Measurements from ENCODE around the gene SH3BP2.

The SH3BP2 gene

GRCh38 chr4:2795893-2796848 is 3.3 kb downstream of the SH3BP2 start:
- ChIA-PET POLR2A (no interaction called here), CTCF (interaction anchor here (2.9 kb wide), 1 partner anchor 33 kb away, joined by 9 read pairs; no protein-coding TSS in a partner anchor)
- DNase-seq (ENCODE audit: low read depth, low spot score): no peak
- no peak overlapping the region for H3K4me3 ChIP-seq (ENCODE audit: low read depth, low read length)
- TF ChIP-seq CTCF (IDR thresholded peaks at IDR 0.05; ENCODE audit: insufficient read depth, low read length, missing control alignments): no peak

- TF ChIP-seq CTCF (IDR thresholded peaks at IDR 0.05; ENCODE audit: insufficient read depth, low read length, missing control alignments): no peak
- H3K4me3 ChIP-seq (ENCODE audit: low read depth, low read length): no peak overlapping the region
- ChIA-PET CTCF (interaction anchor here (2.9 kb wide), 1 partner anchor 33 kb away, joined by 9 read pairs; no protein-coding TSS in a partner anchor), POLR2A (no interaction called here)
- no peak for DNase-seq (ENCODE audit: low read depth, low spot score)
Measured at GRCh38 chr4:2796849-2797544, 4.1 kb downstream of the SH3BP2 start.

GRCh38 chr4:2797545-2798305 is 4.8 kb downstream of the SH3BP2 start:
- no peak for TF ChIP-seq CTCF (IDR thresholded peaks at IDR 0.05; ENCODE audit: insufficient read depth, low read length, missing control alignments)
- POLR2A ChIA-PET: interaction anchor here (0.6 kb wide), 1 partner anchor 334 kb away, joined by 3 read pairs; no protein-coding TSS in a partner anchor
- CTCF ChIA-PET: interaction anchor here (2.9 kb wide), 1 partner anchor 34 kb away, joined by 9 read pairs; no protein-coding TSS in a partner anchor
- no peak overlapping the region for H3K4me3 ChIP-seq (ENCODE audit: low read depth, low read length)
- no peak for DNase-seq (ENCODE audit: low read depth, low spot score)

GRCh38 chr4:2798399-2799223 is 5.7 kb downstream of the SH3BP2 start:
- CTCF ChIA-PET: interaction anchor here (2.9 kb wide), 1 partner anchor 35 kb away, joined by 9 read pairs; no protein-coding TSS in a partner anchor
- no peak overlapping the region for H3K4me3 ChIP-seq (ENCODE audit: low read depth, low read length)
- DNase-seq (ENCODE audit: low read depth, low spot score): no peak
- POLR2A ChIA-PET: no interaction called here
- no peak for TF ChIP-seq CTCF (IDR thresholded peaks at IDR 0.05; ENCODE audit: insufficient read depth, low read length, missing control alignments)

GRCh38 chr4:2799224-2799911 is 6.5 kb downstream of the SH3BP2 start:
- CTCF ChIA-PET: interaction anchor here (1.5 kb wide), 1 partner anchor 10 kb away, joined by 3 read pairs; no protein-coding TSS in a partner anchor
- no peak for TF ChIP-seq CTCF (IDR thresholded peaks at IDR 0.05; ENCODE audit: insufficient read depth, low read length, missing control alignments)
- no peak for DNase-seq (ENCODE audit: low read depth, low spot score)
- no peak overlapping the region for H3K4me3 ChIP-seq (ENCODE audit: low read depth, low read length)
- POLR2A ChIA-PET: no interaction called here

Data from AG04449 (cell line).